WERI-Rb-1 (cell line): ENCODE results near the gene SCFD2.

Experiments used
- DNase-seq: peaks from one replicate; pipeline ENCODE4 v3.0.0-alpha.2; 2020
- H3K27ac ChIP-seq: fragments of 250-450 bp; sonication (Bioruptor Pico); 2 replicates; pipeline ENCODE4 v1.5.1; 2020; ENCODE audit warnings: mild to moderate bottlenecking, moderate library complexity
- H3K27me3 ChIP-seq: fragments of 250-450 bp; sonication (Bioruptor Pico); 2 replicates; pipeline ENCODE4 v1.5.1; 2021; ENCODE audit warnings: mild to moderate bottlenecking, low read depth, moderate library complexity; ENCODE audit not compliant: insufficient read depth, severe bottlenecking
- H3K36me3 ChIP-seq: fragments of 250-450 bp; sonication (Bioruptor Pico); 2 replicates; pipeline ENCODE4 v1.5.1; 2020; ENCODE audit warnings: mild to moderate bottlenecking, moderate library complexity
- H3K4me3 ChIP-seq: 2 replicates; pipeline ENCODE4 v1.5.1; 2011; ENCODE audit warnings: low read depth, mild to moderate bottlenecking, control low read depth, low read length
- H3K9me3 ChIP-seq: fragments of 250-450 bp; sonication (Bioruptor Pico); 2 replicates; pipeline ENCODE4 v1.5.1; 2021; ENCODE audit warnings: mild to moderate bottlenecking, moderate library complexity; ENCODE audit not compliant: severe bottlenecking
- TF ChIP-seq, protein P1 (sequence below): IDR thresholded peaks from 2 replicates; pipeline ENCODE4 v1.5.1; 2011; ENCODE audit warnings: low read depth, mild to moderate bottlenecking, control low read depth, inconsistent platforms, low read length

SCFD2 gene

DNA sequence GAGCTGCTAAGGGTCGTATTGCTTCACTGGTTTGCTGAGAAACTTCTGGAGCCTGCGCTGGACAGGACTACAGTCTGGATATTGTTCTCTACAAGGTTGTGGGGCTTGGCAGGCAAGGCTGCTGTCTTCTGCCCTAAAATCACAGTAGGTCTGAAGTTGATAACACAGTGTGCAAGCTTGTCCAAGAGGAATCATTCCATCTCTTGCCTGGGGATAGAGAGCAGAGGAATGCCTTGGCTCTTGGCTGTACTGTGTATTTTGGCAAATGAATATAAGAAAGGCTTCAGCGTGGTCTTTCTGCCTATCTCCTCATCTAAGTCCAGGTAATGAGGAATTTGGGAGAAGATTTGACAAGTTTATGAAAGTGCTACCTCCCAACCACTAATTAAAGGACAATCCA, 513.1 kb downstream of the SCFD2 start:
- no peak overlapping the region for H3K4me3 ChIP-seq
- no peak for DNase-seq
- H3K27me3 ChIP-seq = peaks cover 65% of the 10 kb centered on the region
- TF ChIP-seq, protein P1, sequence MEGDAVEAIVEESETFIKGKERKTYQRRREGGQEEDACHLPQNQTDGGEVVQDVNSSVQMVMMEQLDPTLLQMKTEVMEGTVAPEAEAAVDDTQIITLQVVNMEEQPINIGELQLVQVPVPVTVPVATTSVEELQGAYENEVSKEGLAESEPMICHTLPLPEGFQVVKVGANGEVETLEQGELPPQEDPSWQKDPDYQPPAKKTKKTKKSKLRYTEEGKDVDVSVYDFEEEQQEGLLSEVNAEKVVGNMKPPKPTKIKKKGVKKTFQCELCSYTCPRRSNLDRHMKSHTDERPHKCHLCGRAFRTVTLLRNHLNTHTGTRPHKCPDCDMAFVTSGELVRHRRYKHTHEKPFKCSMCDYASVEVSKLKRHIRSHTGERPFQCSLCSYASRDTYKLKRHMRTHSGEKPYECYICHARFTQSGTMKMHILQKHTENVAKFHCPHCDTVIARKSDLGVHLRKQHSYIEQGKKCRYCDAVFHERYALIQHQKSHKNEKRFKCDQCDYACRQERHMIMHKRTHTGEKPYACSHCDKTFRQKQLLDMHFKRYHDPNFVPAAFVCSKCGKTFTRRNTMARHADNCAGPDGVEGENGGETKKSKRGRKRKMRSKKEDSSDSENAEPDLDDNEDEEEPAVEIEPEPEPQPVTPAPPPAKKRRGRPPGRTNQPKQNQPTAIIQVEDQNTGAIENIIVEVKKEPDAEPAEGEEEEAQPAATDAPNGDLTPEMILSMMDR = no peak
- H3K36me3 ChIP-seq = no peaks in the 10 kb centered on the region
- H3K9me3 ChIP-seq = no peaks in the 10 kb centered on the region
- H3K27ac ChIP-seq = no peak overlapping the region

DNA sequence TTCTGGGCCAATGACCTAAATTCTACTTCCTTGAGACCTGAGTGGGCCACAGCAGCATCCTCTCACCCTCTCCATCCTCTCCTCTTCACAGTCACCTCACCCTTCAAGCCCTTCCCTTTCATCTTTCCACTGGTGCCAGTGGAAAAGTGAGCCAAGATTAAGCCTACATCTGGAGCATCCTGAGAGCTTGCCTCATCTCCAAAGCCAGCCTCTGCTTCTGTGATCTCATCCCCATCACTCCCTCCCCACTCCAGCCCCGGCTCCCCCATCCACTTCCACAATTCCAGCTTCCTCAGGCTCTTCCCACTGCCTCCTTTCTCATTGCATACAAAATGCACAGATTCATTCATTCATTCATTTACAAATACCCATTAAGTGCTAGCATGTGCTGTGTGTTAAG, 513.8 kb downstream of the SCFD2 start:
- H3K27ac ChIP-seq = no peak overlapping the region
- H3K4me3 ChIP-seq = no peak overlapping the region
- H3K36me3 ChIP-seq = no peaks in the 10 kb centered on the region
- TF ChIP-seq, protein P1 = no peak
- no peaks in the 10 kb centered on the region for H3K9me3 ChIP-seq
- peaks cover 67% of the 10 kb centered on the region for H3K27me3 ChIP-seq
- no peak for DNase-seq

DNA sequence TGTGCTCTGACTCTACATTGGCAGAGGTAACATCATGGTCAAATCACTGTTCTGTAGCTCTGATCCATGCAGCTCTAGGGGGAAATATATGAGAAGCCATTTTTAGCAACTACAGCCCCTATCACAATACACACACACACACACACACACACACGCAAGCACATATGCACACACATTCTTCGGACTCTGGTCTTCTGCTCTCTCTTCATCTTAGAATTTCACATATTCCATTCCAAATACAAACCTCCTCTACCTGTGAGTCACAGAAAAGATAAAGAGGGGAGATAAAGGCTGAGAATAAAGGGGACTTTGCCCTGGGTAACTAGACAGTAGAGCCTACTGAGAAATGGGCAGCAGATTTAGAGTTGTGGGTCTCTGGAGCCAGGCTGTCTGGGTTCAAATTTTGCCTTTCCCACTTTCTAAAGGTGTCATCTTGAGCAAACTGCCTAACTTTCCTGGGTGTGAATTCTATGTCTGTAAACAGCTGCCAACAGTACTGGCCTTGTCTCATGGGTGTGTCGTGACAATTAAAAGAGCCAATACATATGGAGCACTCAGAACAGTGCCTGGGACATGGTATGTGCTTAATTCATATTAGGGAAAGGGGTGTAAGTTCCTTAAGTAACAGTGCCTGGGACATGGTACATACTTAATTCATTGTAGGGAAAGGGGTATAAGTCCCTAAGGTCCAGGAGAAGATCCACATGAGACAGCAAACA, 515.3 kb downstream of the SCFD2 start:
- Histone ChIP-seq H3K4me3 (no peak overlapping the region), H3K27ac (no peak overlapping the region), H3K27me3 (peaks cover 74% of the 10 kb centered on the region), H3K9me3 (no peaks in the 10 kb centered on the region), H3K36me3 (no peaks in the 10 kb centered on the region)
- TF ChIP-seq, protein P1 = no peak
- no peak for DNase-seq

DNA sequence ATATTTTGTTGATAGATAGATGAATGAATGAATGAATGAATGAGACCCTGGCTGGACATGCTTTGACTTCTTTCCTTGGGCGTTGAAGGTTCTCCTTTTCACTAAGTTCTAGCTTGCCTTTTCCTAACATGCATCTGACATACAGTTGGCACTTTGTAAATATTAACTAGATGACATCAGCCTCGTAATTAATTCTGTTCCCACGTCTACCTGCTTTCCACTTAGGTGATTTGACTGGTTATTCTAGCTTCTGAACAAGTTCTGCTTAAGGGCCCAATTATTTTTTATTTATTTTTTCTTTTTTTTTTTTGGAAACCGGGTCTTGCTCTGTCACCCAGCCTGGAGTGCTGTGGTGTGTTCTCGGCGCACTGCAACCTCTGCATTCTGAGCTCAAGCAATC, 517.6 kb downstream of the SCFD2 start:
- Histone ChIP-seq H3K27ac (no peak overlapping the region), H3K36me3 (no peaks in the 10 kb centered on the region), H3K4me3 (no peak overlapping the region), H3K27me3 (peaks cover 68% of the 10 kb centered on the region), H3K9me3 (no peaks in the 10 kb centered on the region)
- DNase-seq = no peak
- TF ChIP-seq, protein P1 = no peak

DNA sequence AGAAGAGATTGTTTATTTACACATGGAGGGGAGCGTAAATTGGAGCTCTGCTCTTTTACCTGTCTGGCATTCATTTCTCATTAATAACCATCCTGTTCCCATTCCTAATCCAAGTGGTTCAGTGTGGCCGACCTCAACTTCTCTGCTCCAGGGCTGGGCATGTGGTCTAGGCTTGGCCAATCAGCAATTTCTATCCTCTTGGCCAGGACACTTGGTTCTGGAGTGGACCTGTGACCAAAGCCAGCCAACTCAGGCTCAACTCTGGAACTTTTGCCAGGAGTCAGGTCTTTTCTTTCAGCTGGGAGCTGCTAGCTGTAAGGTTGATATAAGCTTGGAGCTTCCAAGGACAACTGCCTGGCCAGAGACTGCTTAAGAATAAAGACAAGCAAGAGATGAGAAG, 519.4 kb downstream of the SCFD2 start:
- no peaks in the 10 kb centered on the region for H3K9me3 ChIP-seq
- H3K36me3 ChIP-seq = no peaks in the 10 kb centered on the region
- no peak overlapping the region for H3K4me3 ChIP-seq
- no peak for DNase-seq
- peaks cover 71% of the 10 kb centered on the region for H3K27me3 ChIP-seq
- TF ChIP-seq, protein P1 = no peak
- no peak overlapping the region for H3K27ac ChIP-seq

DNA sequence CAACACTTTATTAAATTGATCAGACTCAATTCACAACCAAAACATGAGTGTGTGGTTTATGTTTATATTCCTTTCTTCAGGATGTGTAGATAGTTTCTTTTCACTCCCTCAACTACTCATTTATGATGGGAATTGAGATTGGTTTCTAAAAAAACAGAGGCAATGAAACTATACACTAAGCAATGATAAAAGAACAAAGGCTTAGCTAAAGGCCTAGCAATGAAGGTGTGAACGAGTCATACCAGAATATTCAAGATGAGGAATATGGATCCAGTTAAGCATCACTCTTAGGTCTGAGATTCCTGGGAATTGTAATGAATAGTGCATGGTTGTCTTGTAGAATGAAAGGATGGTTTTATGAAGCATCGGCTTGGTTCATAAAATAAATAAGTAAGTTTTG, 521.3 kb downstream of the SCFD2 start:
- Histone ChIP-seq H3K36me3 (no peaks in the 10 kb centered on the region), H3K9me3 (no peaks in the 10 kb centered on the region), H3K4me3 (no peak overlapping the region), H3K27me3 (peaks cover 67% of the 10 kb centered on the region), H3K27ac (no peak overlapping the region)
- DNase-seq = no peak
- TF ChIP-seq, protein P1 = no peak
